SK-N-SH (cell line): ENCODE measurements around the gene OR5K1. TPM values are rescaled to one million over a fixed set of nuclear protein-coding genes. Genes with fewer than 3 reads are reported as not detected.

Experiments used
- CTCF ChIA-PET: fragments of 300-600, 350-600 bp; formaldehyde crosslinking; extraction: SDS; loops from one replicate; lab custom pipeline; 2021; lab: Yijun Ruan, JAX
- POLR2A ChIA-PET: fragments of 350-600 bp; sonication (Branson Sonifier 250); formaldehyde crosslinking; extraction: SDS; loops from one replicate; lab custom pipeline; 2020; ENCODE audit warnings: antibody characterized with exemption, inconsistent platforms; lab: Yijun Ruan, JAX
- DNase-seq: peaks from one replicate; pipeline ENCODE4 v3.0.0; 2012
- H2AFZ ChIP-seq: fragments of 200-600 bp; sonication (generic); 2 replicates; pipeline ENCODE4 v1.8.1; 2016; ENCODE audit warnings: antibody characterized with exemption, mild to moderate bottlenecking, low read depth
- H3F3A ChIP-seq: fragments of 200-600 bp; sonication (generic); replicated peaks from 2 replicates; pipeline ENCODE3; 2016; ENCODE audit warnings: antibody characterized with exemption, mild to moderate bottlenecking; ENCODE audit not compliant: insufficient read depth
- H3K27ac ChIP-seq, 2 experiments: fragments of 200-500 bp in 1 of 2; fragments of 200-600 bp in 1 of 2; sonication (Bioruptor generic) in 1 of 2; sonication (generic), shearing (Covaris generic) in 1 of 2; 2 replicates each; pipeline versions ENCODE4 v1.5.1 to v1.6.1; 2014 to 2016; ENCODE audit warnings: low read depth in 2 of 2, inconsistent platforms in 1 of 2, low read length in 1 of 2, mild to moderate bottlenecking in 1 of 2, mixed read lengths in 1 of 2
- H3K27me3 ChIP-seq: fragments of 200-600 bp; sonication (generic), shearing (Covaris generic); 2 replicates; pipeline ENCODE4 v1.6.1; 2016; ENCODE audit warnings: mixed run types; ENCODE audit not compliant: insufficient read depth
- H3K36me3 ChIP-seq, 2 experiments: fragments of 200-500 bp in 1 of 2; fragments of 200-600 bp in 1 of 2; sonication (Bioruptor generic) in 1 of 2; sonication (generic) in 1 of 2; replicated peaks in 1 of 2; 2 replicates each; pipeline versions ENCODE3 to v1.5.1; 2014 to 2016; ENCODE audit warnings: low read length in 1 of 2, mild to moderate bottlenecking in 1 of 2; ENCODE audit not compliant: insufficient read depth in 2 of 2, control insufficient read depth in 1 of 2
- H3K4me1 ChIP-seq, 2 experiments: fragments of 200-500 bp in 1 of 2; fragments of 200-600 bp in 1 of 2; sonication (Bioruptor generic) in 1 of 2; sonication (generic), shearing (Covaris generic) in 1 of 2; 2 replicates each; pipeline versions ENCODE4 v1.5.1 to v1.6.1; 2014 to 2016; ENCODE audit warnings: low read depth in 1 of 2, low read length in 1 of 2, mixed run types in 1 of 2; ENCODE audit not compliant: insufficient read depth in 2 of 2, control insufficient read depth in 1 of 2
- H3K4me2 ChIP-seq: fragments of 200-600 bp; sonication (generic), shearing (Covaris generic); 2 replicates; pipeline ENCODE4 v1.6.1; 2017; ENCODE audit warnings: mixed run types
- H3K4me3 ChIP-seq, 2 experiments: fragments of 200-500 bp in 1 of 2; fragments of 200-600 bp in 1 of 2; sonication (Bioruptor generic) in 1 of 2; sonication (generic), shearing (Covaris generic) in 1 of 2; 2 replicates each; pipeline versions ENCODE4 v1.5.1 to v1.8.1; 2014 to 2016; ENCODE audit warnings: low read depth in 2 of 2, inconsistent platforms in 1 of 2, low read length in 1 of 2, mild to moderate bottlenecking in 1 of 2, mixed read lengths in 1 of 2, moderate library complexity in 1 of 2
- H3K79me2 ChIP-seq: fragments of 200-600 bp; sonication (generic); 2 replicates; pipeline ENCODE4 v1.8.1; 2017; ENCODE audit warnings: mild to moderate bottlenecking; ENCODE audit not compliant: insufficient read depth
- H3K9ac ChIP-seq: fragments of 200-600 bp; sonication (generic); 2 replicates; pipeline ENCODE4 v1.6.1; 2017; ENCODE audit warnings: mixed run types
- H3K9me2 ChIP-seq: fragments of 200-600 bp; sonication (generic); 2 replicates; pipeline ENCODE4 v1.6.1; 2017; ENCODE audit warnings: mixed run types
- H3K9me3 ChIP-seq: fragments of 200-600 bp; sonication (generic); 2 replicates; pipeline ENCODE4 v1.6.1; 2017; ENCODE audit warnings: mixed run types, mild to moderate bottlenecking, moderate library complexity
- H4K20me1 ChIP-seq: fragments of 200-600 bp; sonication (generic); 2 replicates; pipeline ENCODE4 v1.6.1; 2017; ENCODE audit warnings: mild to moderate bottlenecking, mixed run types; ENCODE audit not compliant: insufficient read depth
- CHD2 ChIP-seq: fragments of 150-350 bp; IDR thresholded peaks from 2 replicates; pipeline ENCODE4 v1.6.1; 2018; ENCODE audit warnings: low read length; ENCODE audit not compliant: partially characterized antibody
- EP300 ChIP-seq, 2 experiments: IDR thresholded peaks; 2 replicates each; pipeline versions ENCODE4 v1.4.0 to v1.6.1; 2012; ENCODE audit warnings: borderline replicate concordance in 1 of 2, low read depth in 1 of 2, low read length in 1 of 2
- FOXJ3 ChIP-seq: sonication (generic); formaldehyde crosslinking; IDR thresholded peaks from 2 replicates; pipeline ENCODE4 v1.5.1; 2020; ENCODE audit warnings: mild to moderate bottlenecking, missing genetic modification reagents
- GATA2 ChIP-seq: sonication (generic); formaldehyde crosslinking; IDR thresholded peaks from 2 replicates; pipeline ENCODE4 v1.5.0; 2020; ENCODE audit warnings: mild to moderate bottlenecking, missing genetic modification reagents
- MXI1 ChIP-seq: IDR thresholded peaks from 2 replicates; pipeline ENCODE4 v1.6.1; 2012; ENCODE audit warnings: mild to moderate bottlenecking, low read depth, low read length, improper control_type of control experiment
- NFIC ChIP-seq: IDR thresholded peaks from 2 replicates; pipeline ENCODE4 v1.4.0; 2012; ENCODE audit warnings: borderline replicate concordance
- RAD21 ChIP-seq: IDR thresholded peaks from 2 replicates; pipeline ENCODE4 v1.6.1; 2012; ENCODE audit warnings: mild to moderate bottlenecking, low read length
- RCOR1 ChIP-seq: fragments of 150-350 bp; IDR thresholded peaks from 2 replicates; pipeline ENCODE4 v1.6.1; 2017; ENCODE audit warnings: antibody characterized with exemption, low read length
- YY1 ChIP-seq: IDR thresholded peaks from 2 replicates; pipeline ENCODE4 v1.4.0; 2012; ENCODE audit warnings: low read depth, mild to moderate bottlenecking
- WGBS: methylation state at CpG from one replicate; pipeline ENCODE4 v1.1.6; 2017; ENCODE audit warnings: low lambda C conversion rate; 5-methylcytosine and 5-hydroxymethylcytosine counted together
- polyA plus RNA-seq, 3 experiments: library from polyadenylated mRNA; depleted of rRNA; stranded (reverse); fragments of >200 nt; gene quantifications; 2 replicates each; pipeline ENCODE4 v1.2.3, GENCODE V29; 2012
- TF ChIP-seq, protein P1 (sequence below): IDR thresholded peaks from 2 replicates; pipeline ENCODE4 v1.4.0; 2012; ENCODE audit warnings: low read depth
- TF ChIP-seq, protein P2 (sequence below): fragments of 150-350 bp; IDR thresholded peaks from 2 replicates; pipeline ENCODE4 v1.6.1; 2017; ENCODE audit warnings: antibody characterized with exemption, low read length, low read depth, borderline replicate concordance
- TF ChIP-seq, protein P3 (sequence below): IDR thresholded peaks from 2 replicates; pipeline ENCODE4 v1.4.0; 2012; ENCODE audit warnings: low read depth, borderline replicate concordance

Gene OR5K1
- polyA plus RNA-seq (2012; rRNA removed): not detected in 2 replicates
- polyA plus RNA-seq (2012; cell fraction: cytosol; rRNA removed): not detected in 2 replicates
- polyA plus RNA-seq (2012; cell fraction: nucleus; rRNA removed): not detected in 2 replicates

DNA sequence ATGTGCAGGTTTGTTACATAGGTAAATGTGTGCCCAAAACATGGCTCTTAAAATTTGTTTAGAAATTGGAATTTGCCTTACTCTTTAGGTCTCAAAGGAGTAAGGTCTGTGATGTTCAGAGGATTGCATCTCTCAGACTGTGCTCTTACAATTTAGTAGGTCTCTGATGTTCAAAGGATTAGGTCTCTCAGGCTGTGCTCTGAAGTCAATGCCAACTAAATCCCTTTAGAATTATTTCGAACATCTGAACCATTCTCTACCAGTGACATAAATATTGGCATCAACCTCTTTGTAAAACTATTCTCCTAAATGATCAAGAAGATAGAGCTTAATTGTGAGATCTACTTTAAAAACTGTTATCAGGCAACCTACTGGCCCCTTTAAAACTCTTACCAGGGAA, at the start of gene OR5K1:
Gene OR5K1, plus strand, starts transcription at position 301 of the 400 bp plus-strand sequence. CDS start 6,376 bp downstream, outside the sequence.
- H4K20me1 ChIP-seq: no peaks in the 10 kb centered on the region
- H3K36me3 ChIP-seq: no peaks in the 10 kb centered on the region
- H3K4me1 ChIP-seq: no peaks in the 10 kb centered on the region
- H3K9me3 ChIP-seq: no peaks in the 10 kb centered on the region
- no peaks in the 10 kb centered on the region for H3K9me2 ChIP-seq
- TF ChIP-seq RCOR1 (no peak), CHD2 (no peak), RAD21 (no peak), FOXJ3 (CRISPR knock-in tag) (no peak), GATA2 (CRISPR knock-in tag) (no peak)
- TF ChIP-seq, protein P1, sequence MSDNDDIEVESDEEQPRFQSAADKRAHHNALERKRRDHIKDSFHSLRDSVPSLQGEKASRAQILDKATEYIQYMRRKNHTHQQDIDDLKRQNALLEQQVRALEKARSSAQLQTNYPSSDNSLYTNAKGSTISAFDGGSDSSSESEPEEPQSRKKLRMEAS: no peak
- TF ChIP-seq, protein P2, sequence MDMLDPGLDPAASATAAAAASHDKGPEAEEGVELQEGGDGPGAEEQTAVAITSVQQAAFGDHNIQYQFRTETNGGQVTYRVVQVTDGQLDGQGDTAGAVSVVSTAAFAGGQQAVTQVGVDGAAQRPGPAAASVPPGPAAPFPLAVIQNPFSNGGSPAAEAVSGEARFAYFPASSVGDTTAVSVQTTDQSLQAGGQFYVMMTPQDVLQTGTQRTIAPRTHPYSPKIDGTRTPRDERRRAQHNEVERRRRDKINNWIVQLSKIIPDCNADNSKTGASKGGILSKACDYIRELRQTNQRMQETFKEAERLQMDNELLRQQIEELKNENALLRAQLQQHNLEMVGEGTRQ: no peak
- 0% methylated on average over 1 of the region's 1 CpG for WGBS
- H3K4me2 ChIP-seq: no peak within 1 kb of the TSS
- H2AFZ ChIP-seq: no peak within 1 kb of the TSS
- H3K27me3 ChIP-seq: no peaks in the 10 kb centered on the region
- ChIA-PET CTCF (no interaction called here), POLR2A (no interaction called here)
- no peaks in the 10 kb centered on the region for H3F3A ChIP-seq
- no peak within 1 kb of the TSS for H3K4me3 ChIP-seq
- no peak within 1 kb of the TSS for H3K27ac ChIP-seq
- no peak within 1 kb of the TSS for H3K9ac ChIP-seq
- no peaks in the 10 kb centered on the region for H3K79me2 ChIP-seq
- DNase-seq: no peak

DNA sequence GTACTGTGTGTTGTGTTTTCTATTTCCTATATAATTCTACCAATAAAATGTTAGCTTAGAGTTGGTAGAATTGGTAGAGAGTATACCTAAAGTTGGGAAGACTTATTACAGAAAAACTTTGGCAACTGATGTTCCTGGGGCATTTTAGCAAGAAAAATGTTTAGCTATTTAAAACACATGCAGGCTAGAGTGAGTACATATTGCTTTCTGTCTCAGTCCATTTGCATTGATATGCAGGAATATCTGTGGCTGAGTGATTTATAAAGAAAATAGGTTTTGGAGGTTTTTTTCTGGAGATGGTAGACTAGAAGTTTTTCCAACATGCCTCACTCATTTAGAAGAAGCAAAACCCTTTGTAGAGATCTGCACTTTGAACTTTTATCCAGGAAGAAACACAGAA, 30.4 kb upstream of the OR5K1 start:
- H3K9me2 ChIP-seq: no peaks in the 10 kb centered on the region

More for the DNA sequence above, 30.4 kb upstream of the OR5K1 start:
- TF ChIP-seq, protein P2: no peak
- TF ChIP-seq EP300 (IDR thresholded peaks at IDR 0.05; ENCODE audit: borderline replicate concordance in 1 of 2, low read depth in 1 of 2, low read length in 1 of 2): no peak
- no peak for TF ChIP-seq NFIC
- TF ChIP-seq MXI1: no peak
- TF ChIP-seq, protein P3, sequence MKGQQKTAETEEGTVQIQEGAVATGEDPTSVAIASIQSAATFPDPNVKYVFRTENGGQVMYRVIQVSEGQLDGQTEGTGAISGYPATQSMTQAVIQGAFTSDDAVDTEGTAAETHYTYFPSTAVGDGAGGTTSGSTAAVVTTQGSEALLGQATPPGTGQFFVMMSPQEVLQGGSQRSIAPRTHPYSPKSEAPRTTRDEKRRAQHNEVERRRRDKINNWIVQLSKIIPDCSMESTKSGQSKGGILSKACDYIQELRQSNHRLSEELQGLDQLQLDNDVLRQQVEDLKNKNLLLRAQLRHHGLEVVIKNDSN: no peak
- TF ChIP-seq YY1: no peak
- Histone ChIP-seq H3K4me1 (no peaks in the 10 kb centered on the region), H4K20me1 (no peaks in the 10 kb centered on the region), H3K27ac (no peak overlapping the region), H3F3A (no peaks in the 10 kb centered on the region), H3K4me3 (no peak overlapping the region), H2AFZ (no peak overlapping the region), H3K9me3 (no peaks in the 10 kb centered on the region; the same call in 1 of the 2 replicates), H3K79me2 (no peaks in the 10 kb centered on the region), H3K9ac (no peak overlapping the region), H3K4me2 (no peak overlapping the region), H3K36me3 (no peaks in the 10 kb centered on the region), H3K27me3 (no peaks in the 10 kb centered on the region)
- no peak for DNase-seq
- POLR2A ChIA-PET: no interaction called here
- CTCF ChIA-PET: no interaction called here
